ENCODE results near the gene AARS2.

GRCh38 chr6:44339301-44339700, 26.2 kb upstream of the AARS2 start:
- TF ChIP-seq POLR2AphosphoS5 (IDR thresholded peaks at IDR 0.05) (no peak), POLR2A (IDR thresholded peaks at IDR 0.05) (no peak), CTCF (IDR thresholded peaks at IDR 0.05) (no peak), EP300 (IDR thresholded peaks at IDR 0.05) (no peak)

Data from upper lobe of left lung (tissue), 4 donors.